Activated CD4-positive, alpha-beta memory T cell treated with anti-CD3 and anti-CD28 coated beads, Interleukin-2, amount 10 ng/mL, durations not matched to agents 7 days and 5 days (primary cell): ENCODE measurements around the gene TJP3. TPM values are rescaled to one million over a fixed set of nuclear protein-coding genes. Genes with fewer than 3 reads are reported as not detected.
A peak's percentile ranks its signal among the peaks of the same experiment; 100 is the strongest.

Source experiments
- CTCF ChIA-PET: fragments of 350-600 bp; sonication (Branson Sonifier 250); formaldehyde crosslinking; loops from one replicate; lab custom pipeline; 2021; ENCODE audit warnings: antibody characterized with exemption, inconsistent platforms; lab: Charles Lee
- POLR2A ChIA-PET: fragments of 350-600 bp; sonication (Branson Sonifier 250); formaldehyde crosslinking; loops from one replicate; lab custom pipeline; 2021; ENCODE audit warnings: antibody characterized with exemption; lab: Charles Lee
- DNase-seq: peaks from one replicate; pipeline ENCODE4 v3.0.0-alpha.2; 2020
- H3K27ac Mint-ChIP-seq: one replicate; pipeline ENCODE4 v1.8.0; 2021; ENCODE audit warnings: mild to moderate bottlenecking, mixed read lengths
- H3K27me3 Mint-ChIP-seq: one replicate; pipeline ENCODE4 v1.8.0; 2021; ENCODE audit warnings: mixed read lengths
- H3K36me3 Mint-ChIP-seq: one replicate; pipeline ENCODE4 v1.8.0; 2021; ENCODE audit warnings: low read depth, mixed read lengths
- H3K4me1 Mint-ChIP-seq: one replicate; pipeline ENCODE4 v1.8.0; 2021; ENCODE audit warnings: mixed read lengths
- H3K4me3 Mint-ChIP-seq: one replicate; pipeline ENCODE4 v1.8.0; 2021; ENCODE audit warnings: mild to moderate bottlenecking, mixed read lengths
- H3K9me3 Mint-ChIP-seq: one replicate; pipeline ENCODE4 v1.8.0; 2021; ENCODE audit warnings: mixed read lengths
- total RNA-seq, 2 experiments: library from RNA; stranded (reverse); gene quantifications; one replicate each; pipeline ENCODE4 v1.2.3, GENCODE V29; 2021

TJP3 gene
- total RNA-seq, 2 experiments from 2014 or later, result 1.4 to 1.7 TPM

DNA sequence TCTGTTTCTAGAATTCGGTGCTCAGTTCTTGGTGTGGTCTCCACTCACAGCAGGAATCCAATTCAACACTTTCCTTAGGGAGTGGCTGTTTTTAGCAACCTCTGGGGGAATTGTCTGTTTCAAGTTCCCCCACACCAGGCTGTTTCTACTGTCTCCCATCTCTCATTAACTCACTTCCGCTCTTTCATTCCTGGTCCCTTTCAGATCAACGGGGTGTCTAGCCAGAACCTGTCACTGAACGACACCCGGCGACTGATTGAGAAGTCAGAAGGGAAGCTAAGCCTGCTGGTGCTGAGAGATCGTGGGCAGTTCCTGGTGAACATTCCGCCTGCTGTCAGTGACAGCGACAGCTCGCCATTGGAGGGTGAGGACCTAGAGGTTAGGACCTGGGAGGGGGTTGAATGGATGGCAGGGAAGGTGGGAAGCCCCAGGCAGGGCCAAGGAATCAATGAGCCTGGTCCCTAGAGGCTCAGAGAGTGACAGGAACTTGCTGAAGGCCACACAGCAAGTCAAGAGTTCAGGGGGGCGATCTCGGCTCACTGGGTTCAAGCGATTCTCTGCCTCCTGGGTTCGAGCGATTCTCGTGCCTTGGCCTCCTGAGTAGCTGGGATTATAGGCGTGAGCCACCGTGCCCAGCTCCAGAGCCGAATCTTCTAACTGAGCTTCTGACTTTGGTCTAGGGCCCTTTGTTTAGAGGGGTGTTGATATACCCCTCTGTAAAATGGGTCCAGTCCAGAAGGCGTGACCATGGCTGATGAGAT is 25.5 kb downstream of the TJP3 start:
- H3K36me3 Mint-ChIP-seq, result no peaks in the 10 kb centered on the region
- no peak overlapping the region for H3K4me3 Mint-ChIP-seq
- H3K4me1 Mint-ChIP-seq, result peaks cover 8% of the 10 kb centered on the region
- no peak overlapping the region for H3K27ac Mint-ChIP-seq
- ChIA-PET POLR2A (no interaction called here), CTCF (interaction anchor here (1.0 to 1.8 kb wide), 2 partner anchors 14 to 29 kb away, joined by 3 to 4 read pairs; partner anchors contain the start of gene MRPL54)
- DNase-seq, result no peak
- H3K9me3 Mint-ChIP-seq, result no peaks in the 10 kb centered on the region
- no peaks in the 10 kb centered on the region for H3K27me3 Mint-ChIP-seq

DNA sequence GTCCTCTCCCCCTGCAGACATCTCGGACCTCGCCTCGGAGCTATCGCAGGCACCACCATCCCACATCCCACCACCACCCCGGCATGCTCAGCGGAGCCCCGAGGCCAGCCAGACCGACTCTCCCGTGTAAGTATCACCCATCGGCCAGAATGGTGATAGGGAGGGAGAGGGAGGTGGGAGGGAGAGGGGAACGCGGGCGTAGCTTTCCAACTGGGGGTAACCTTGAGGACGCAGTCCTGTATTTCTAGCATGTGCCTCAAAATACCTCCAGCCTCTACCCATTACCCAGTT is 26.1 kb downstream of the TJP3 start:
- POLR2A ChIA-PET, result no interaction called here
- H3K9me3 Mint-ChIP-seq, result no peaks in the 10 kb centered on the region
- DNase-seq, result no peak
- H3K27ac Mint-ChIP-seq, result no peak overlapping the region
- no peaks in the 10 kb centered on the region for H3K36me3 Mint-ChIP-seq
- CTCF ChIA-PET, result interaction anchor here (1.0 kb wide), 1 partner anchor 14 kb away, joined by 3 read pairs; no protein-coding TSS in a partner anchor
- H3K4me1 Mint-ChIP-seq, result peaks cover 12% of the 10 kb centered on the region
- no peak overlapping the region for H3K4me3 Mint-ChIP-seq
- H3K27me3 Mint-ChIP-seq, result no peaks in the 10 kb centered on the region

DNA sequence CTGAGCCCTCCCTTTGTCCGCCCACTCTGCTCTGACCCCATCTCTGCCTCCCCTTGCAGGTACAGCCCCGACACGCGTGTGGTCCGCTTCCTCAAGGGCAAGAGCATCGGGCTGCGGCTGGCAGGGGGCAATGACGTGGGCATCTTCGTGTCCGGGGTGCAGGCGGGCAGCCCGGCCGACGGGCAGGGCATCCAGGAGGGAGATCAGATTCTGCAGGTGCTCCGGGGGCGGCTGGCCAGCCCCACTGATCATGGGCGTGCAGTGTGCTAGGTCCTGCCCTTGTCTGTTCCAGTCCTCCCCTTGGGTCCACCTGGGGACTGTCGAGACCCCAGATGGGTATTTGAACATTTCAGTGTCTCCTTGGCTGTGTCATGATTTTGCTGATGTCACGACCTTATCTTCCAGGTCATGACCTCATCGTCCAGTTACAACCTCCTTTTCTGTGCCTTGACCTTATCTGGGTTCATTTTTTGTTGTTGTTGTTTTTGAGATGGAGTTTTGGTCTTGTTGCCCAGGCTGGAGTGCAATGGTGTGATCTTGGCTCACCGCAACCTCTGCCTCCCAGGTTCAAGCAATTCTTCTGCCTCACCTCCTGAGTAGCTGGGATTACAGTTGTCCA is 28.0 kb downstream of the TJP3 start:
- Mint-ChIP-seq H3K27me3 (no peaks in the 10 kb centered on the region), H3K4me3 (no peak overlapping the region), H3K27ac (no peak overlapping the region), H3K36me3 (no peaks in the 10 kb centered on the region), H3K9me3 (no peaks in the 10 kb centered on the region), H3K4me1 (peaks cover 18% of the 10 kb centered on the region)
- CTCF ChIA-PET, result no interaction called here
- POLR2A ChIA-PET, result no interaction called here
- no peak for DNase-seq

DNA sequence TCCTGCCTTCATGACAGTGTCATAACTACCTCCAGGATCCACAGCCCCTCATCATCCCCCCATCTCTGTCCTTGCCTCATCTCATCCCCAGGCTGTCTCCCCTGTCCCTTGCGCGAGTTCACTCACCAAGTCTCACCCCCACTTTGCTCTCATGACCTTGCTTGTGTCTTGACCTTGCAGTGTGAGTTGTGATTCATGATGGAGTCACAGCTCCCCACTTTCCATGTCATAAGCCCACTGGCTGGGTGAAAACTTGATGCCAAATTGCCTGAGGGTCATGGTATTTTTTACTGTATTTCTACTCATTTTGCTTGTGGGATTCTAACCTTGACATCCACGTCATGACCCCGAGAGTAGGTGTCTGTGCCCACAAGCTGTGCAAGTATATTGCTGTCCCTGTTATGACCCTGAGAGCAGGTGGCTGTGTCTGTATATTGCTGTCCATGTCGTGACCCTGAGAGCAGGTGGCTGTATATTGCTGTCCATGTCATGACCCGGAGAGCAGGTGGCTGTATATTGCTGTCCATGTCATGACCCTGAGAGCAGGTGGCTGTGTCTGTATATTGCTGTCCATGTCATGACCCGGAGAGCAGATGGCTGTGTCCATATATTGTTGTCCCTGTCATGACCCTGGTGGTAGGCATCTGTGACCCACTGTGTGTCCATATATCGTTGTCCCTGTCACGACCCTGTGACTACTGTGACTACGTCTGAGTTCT is 29.5 kb downstream of the TJP3 start:
- Mint-ChIP-seq H3K27ac (no peak overlapping the region), H3K4me1 (peaks cover 18% of the 10 kb centered on the region), H3K9me3 (no peaks in the 10 kb centered on the region), H3K36me3 (no peaks in the 10 kb centered on the region), H3K27me3 (no peaks in the 10 kb centered on the region), H3K4me3 (no peak overlapping the region)
- DNase-seq, result no peak
- ChIA-PET POLR2A (interaction anchor here (2.0 kb wide), 1 partner anchor 84 kb away, joined by 5 read pairs; no protein-coding TSS in a partner anchor), CTCF (no interaction called here)

DNA sequence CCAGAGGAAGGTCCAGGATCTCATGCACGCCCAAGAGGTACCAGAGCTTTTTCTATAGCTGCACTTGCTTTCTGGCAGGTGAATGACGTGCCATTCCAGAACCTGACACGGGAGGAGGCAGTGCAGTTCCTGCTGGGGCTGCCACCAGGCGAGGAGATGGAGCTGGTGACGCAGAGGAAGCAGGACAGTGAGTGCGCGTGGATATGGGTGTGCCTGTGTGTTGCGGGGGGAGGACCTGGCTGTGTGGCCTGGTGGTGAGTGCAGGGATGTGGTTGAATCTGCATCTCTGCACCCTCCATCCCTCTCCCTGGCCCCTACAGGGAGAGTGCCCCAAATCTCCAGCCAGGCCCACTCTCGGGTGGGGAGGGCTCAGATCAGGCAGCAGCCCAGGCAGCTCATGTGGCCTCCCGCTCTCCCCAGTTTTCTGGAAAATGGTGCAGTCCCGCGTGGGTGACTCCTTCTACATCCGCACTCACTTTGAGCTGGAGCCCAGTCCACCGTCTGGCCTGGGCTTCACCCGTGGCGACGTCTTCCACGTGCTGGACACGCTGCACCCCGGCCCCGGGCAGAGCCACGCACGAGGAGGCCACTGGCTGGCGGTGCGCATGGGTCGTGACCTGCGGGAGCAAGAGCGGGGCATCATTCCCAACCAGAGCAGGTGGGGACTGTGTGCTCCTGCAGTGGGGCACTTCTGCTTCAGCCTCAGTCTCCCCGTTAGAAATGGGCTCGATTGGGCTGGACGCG is 30.5 kb downstream of the TJP3 start:
- Mint-ChIP-seq H3K4me1 (peaks cover 18% of the 10 kb centered on the region), H3K27ac (peak overlapping the region; percentile 80), H3K36me3 (no peaks in the 10 kb centered on the region), H3K9me3 (no peaks in the 10 kb centered on the region), H3K27me3 (no peaks in the 10 kb centered on the region), H3K4me3 (no peak overlapping the region)
- ChIA-PET CTCF (interaction anchor here (0.6 to 1.2 kb wide), 3 partner anchors 24 to 434 kb away, joined by 3 read pairs; partner anchors contain the start of gene MRPL54), POLR2A (interaction anchor here (0.6 to 2.0 kb wide), 7 partner anchors 11 to 83 kb away, joined by 3 to 6 read pairs (median 4); partner anchors contain the start of genes APBA3 and MRPL54)
- DNase-seq, result no peak

DNA sequence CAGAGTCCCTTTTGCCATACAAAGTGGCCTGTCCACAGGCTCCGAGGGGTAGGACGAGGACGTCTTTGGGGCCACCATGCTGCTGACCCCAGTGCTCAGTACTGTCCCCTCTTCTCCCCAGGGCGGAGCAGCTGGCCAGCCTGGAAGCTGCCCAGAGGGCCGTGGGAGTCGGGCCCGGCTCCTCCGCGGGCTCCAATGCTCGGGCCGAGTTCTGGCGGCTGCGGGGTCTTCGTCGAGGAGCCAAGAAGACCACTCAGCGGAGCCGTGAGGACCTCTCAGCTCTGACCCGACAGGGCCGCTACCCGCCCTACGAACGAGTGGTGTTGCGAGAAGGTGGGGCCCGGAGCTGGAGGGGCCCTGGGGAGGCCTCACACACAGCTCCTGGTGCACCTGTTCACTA is 32.2 kb downstream of the TJP3 start:
- no peaks in the 10 kb centered on the region for H3K9me3 Mint-ChIP-seq

DNA sequence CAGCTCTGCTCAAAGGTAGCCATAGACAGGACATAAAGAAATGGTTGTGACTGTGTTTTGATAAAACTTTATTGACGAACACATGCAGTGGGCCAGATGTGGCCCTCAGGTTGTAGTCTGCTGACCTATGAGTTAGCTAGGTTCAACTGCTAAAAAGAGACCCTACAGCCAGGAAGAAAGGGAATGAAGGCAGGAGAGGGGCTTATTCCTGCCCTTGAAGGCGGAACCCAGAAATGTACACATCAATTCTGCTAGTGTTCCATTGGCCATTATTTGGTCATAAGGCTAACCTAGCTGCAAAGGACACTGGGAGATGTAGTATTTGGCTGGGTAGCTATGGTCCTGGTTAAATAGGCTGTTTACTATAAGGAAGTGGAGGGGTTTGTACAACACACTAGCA is 35.3 kb downstream of the TJP3 start:
- CTCF ChIA-PET, result no interaction called here
- POLR2A ChIA-PET, result interaction anchor here (1.0 kb wide), 1 partner anchor 17 kb away, joined by 3 read pairs; no protein-coding TSS in a partner anchor

More for the DNA sequence above, 32.2 kb downstream of the TJP3 start:
- CTCF ChIA-PET, result no interaction called here
- no peak for DNase-seq
- Mint-ChIP-seq H3K27ac (no peak overlapping the region), H3K36me3 (no peaks in the 10 kb centered on the region), H3K4me1 (peaks cover 18% of the 10 kb centered on the region), H3K27me3 (no peaks in the 10 kb centered on the region), H3K4me3 (no peak overlapping the region)
- POLR2A ChIA-PET, result interaction anchor here (1.7 kb wide), 1 partner anchor 10 kb away, joined by 6 read pairs; no protein-coding TSS in a partner anchor

DNA sequence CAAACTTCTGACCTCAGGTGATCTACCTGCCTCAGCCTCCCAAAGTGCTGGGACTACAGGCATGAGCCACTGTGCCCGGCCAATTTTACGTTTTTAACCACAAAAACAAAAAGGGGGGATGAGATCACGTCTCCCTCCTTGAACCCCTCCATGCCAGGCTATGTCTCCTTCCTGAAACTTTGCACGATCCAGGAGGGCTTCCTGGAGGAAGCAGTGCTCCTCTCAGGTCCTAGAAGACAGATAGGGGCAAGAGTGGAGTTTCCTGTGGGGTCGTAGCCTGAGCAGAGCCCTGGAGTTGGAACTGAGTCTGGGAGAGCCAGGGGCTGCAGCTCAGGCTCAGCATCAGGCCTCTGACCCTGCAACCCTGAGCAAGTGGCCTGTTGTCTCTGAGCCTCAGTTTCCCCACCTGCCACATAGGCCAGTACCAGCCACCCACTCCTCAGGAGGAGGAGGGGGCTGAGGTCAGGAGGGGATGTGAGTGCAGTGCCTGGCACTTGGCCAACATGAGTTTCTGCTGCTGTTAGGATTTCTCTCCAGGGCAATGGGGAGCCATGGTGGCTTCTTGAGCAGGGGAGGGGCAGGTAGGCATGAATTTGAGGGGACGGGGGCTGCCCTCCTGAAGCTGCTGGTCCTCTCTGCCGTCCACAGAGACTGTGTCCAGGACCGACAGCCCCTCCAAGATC is 37.3 kb downstream of the TJP3 start:
- POLR2A ChIA-PET, result no interaction called here
- Mint-ChIP-seq H3K36me3 (peaks cover 8% of the 10 kb centered on the region), H3K27me3 (no peaks in the 10 kb centered on the region), H3K4me3 (no peak overlapping the region), H3K9me3 (no peaks in the 10 kb centered on the region), H3K4me1 (no peaks in the 10 kb centered on the region), H3K27ac (no peak overlapping the region)
- CTCF ChIA-PET, result no interaction called here
- DNase-seq, result no peak

More for the DNA sequence above, 35.3 kb downstream of the TJP3 start:
- no peaks in the 10 kb centered on the region for H3K9me3 Mint-ChIP-seq
- no peak overlapping the region for H3K4me3 Mint-ChIP-seq
- H3K4me1 Mint-ChIP-seq, result peaks cover 12% of the 10 kb centered on the region
- no peak overlapping the region for H3K27ac Mint-ChIP-seq
- no peaks in the 10 kb centered on the region for H3K36me3 Mint-ChIP-seq
- no peak for DNase-seq
- no peaks in the 10 kb centered on the region for H3K27me3 Mint-ChIP-seq

DNA sequence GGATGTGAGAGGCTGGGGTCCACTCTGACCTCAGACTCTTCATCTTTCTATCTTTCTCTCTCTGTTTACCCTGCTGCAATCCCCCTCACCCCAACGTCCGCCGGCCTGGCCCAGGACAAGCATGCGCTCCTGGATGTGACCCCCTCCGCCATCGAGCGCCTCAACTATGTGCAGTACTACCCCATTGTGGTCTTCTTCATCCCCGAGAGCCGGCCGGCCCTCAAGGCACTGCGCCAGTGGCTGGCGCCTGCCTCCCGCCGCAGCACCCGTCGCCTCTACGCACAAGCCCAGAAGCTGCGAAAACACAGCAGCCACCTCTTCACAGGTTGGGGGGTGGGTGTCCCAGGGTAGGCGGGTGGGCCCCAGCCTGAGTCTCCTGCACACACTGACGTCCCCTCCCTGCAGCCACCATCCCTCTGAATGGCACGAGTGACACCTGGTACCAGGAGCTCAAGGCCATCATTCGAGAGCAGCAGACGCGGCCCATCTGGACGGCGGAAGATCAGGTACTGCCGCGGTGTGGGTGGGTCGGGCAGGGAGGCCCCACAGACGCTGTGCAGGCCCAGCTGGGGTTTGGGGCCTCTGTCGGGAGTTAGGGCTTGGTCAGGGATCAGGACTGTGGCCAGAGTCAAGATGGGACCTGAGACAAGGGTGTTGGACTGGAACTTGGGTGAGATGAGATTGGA is 38.3 kb downstream of the TJP3 start:
- Mint-ChIP-seq H3K27ac (no peak overlapping the region), H3K36me3 (peaks cover 12% of the 10 kb centered on the region), H3K4me1 (no peaks in the 10 kb centered on the region), H3K27me3 (no peaks in the 10 kb centered on the region), H3K4me3 (no peak overlapping the region), H3K9me3 (no peaks in the 10 kb centered on the region)
- no peak for DNase-seq
- ChIA-PET CTCF (no interaction called here), POLR2A (interaction anchor here (0.7 kb wide), 1 partner anchor 16 kb away, joined by 4 read pairs; the partner anchor contains the start of gene MRPL54)

DNA sequence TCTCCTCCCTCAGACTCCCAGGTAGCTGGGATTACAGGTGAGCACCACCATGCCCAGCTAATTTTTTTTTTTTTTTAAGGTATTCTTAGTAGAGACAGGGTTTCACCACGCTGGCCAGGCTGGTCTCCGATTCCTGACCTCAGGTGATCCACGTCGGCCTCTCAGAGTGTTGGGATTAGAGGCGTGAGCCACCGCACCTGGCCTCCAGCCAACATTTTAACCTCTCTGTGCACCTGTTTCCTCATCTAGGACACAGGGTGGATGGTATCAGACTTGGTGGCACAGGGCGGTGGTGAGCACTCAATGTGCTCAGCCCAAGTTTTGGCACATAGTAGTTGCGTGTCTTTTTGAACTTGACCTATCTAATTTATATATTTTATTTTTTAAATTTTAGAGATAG is 40.8 kb downstream of the TJP3 start:
- Mint-ChIP-seq H3K4me3 (no peak overlapping the region), H3K4me1 (no peaks in the 10 kb centered on the region), H3K36me3 (peaks cover 24% of the 10 kb centered on the region), H3K9me3 (no peaks in the 10 kb centered on the region), H3K27ac (no peak overlapping the region), H3K27me3 (no peaks in the 10 kb centered on the region)
- ChIA-PET CTCF (no interaction called here), POLR2A (interaction anchor here (3.1 kb wide), 1 partner anchor 13 kb away, joined by 14 read pairs; the partner anchor contains the start of genes APBA3 and MRPL54)
- DNase-seq, result no peak

DNA sequence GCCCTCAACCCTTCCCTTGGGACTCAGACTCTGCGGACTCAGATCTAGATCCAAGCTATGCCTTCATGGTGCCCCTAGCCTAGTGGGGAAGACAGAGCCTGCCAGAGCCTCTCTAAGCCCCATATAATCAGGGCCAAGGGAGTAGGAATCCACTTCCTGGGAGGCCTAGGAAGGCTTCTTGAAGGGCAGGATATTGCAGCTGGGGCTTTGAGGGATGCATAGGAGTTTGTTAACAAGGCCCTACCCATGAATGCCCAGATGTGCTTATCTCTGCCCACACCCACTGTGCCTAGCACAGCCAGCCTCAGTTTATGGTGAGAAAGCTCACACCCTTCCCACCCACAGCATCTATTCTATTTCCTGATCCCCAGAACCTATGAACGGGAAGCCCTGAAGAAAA is 42.0 kb downstream of the TJP3 start:
- Mint-ChIP-seq H3K27me3 (no peaks in the 10 kb centered on the region), H3K9me3 (no peaks in the 10 kb centered on the region), H3K4me1 (peaks cover 6% of the 10 kb centered on the region), H3K27ac (no peak overlapping the region), H3K36me3 (peaks cover 29% of the 10 kb centered on the region), H3K4me3 (no peak overlapping the region)
- DNase-seq, result no peak
- ChIA-PET POLR2A (interaction anchor here (1.5 to 3.1 kb wide), 2 partner anchors 10 to 12 kb away, joined by 6 to 14 read pairs; partner anchors contain the start of genes APBA3 and MRPL54), CTCF (no interaction called here)
